B cell (primary cell): ENCODE data around the gene IL1RN. TPM values are rescaled to one million over a fixed set of nuclear protein-coding genes. Genes with fewer than 3 reads are reported as not detected.

Experiments
- ATAC-seq: fragments of 200-7000 bp; cut with Tn5 transposase; one replicate; pipeline ENCODE4 v1.10.0; 2021; ENCODE audit warnings: low read depth, mild to moderate bottlenecking, moderate number of reproducible peaks, moderate library complexity
- CTCF ChIA-PET: fragments of 350-600 bp; sonication (Branson Sonifier 250); formaldehyde crosslinking; loops from one replicate; lab custom pipeline; 2021; ENCODE audit warnings: antibody characterized with exemption, inconsistent platforms; lab: Charles Lee
- POLR2A ChIA-PET: fragments of 350-600 bp; sonication (Branson Sonifier 250); formaldehyde crosslinking; loops from one replicate; lab custom pipeline; 2021; ENCODE audit warnings: antibody characterized with exemption; lab: Charles Lee
- DNase-seq: peaks from one replicate; pipeline ENCODE4 v3.0.0; 2013
- H2AFZ ChIP-seq: 2 replicates; pipeline ENCODE4 v1.6.1; 2012; ENCODE audit warnings: mild to moderate bottlenecking, low read depth, low read length; ENCODE audit not compliant: insufficient read depth, poor library complexity, severe bottlenecking
- H3K27ac ChIP-seq, 2 donors: 1 replicate in 1 of 2; 2 replicates in 1 of 2; pipeline ENCODE4 v1.5.1; 2012 to 2013; ENCODE audit warnings: low read length in 2 of 2, mild to moderate bottlenecking in 2 of 2, moderate library complexity in 1 of 2
- H3K27me3 ChIP-seq, 4 experiments: fragments of 200-600 bp in 1 of 4; sonication (generic) in 1 of 4; replicated peaks in 1 of 4; 1 replicate in 2 of 4; 2 replicates in 2 of 4; pipeline versions ENCODE4 v1.6.1 to v1.7.0; 2013 to 2016; ENCODE audit warnings: low read length in 3 of 4, mild to moderate bottlenecking in 2 of 4, mixed read lengths in 1 of 4, moderate library complexity in 1 of 4; ENCODE audit not compliant: insufficient read depth in 4 of 4, control insufficient read depth in 3 of 4; ENCODE audit errors: control extremely low read depth in 1 of 4
- H3K36me3 ChIP-seq, 2 experiments: replicated peaks in 1 of 2; 1 replicate in 1 of 2; 2 replicates in 1 of 2; pipeline versions ENCODE4 v1.6.1 to v1.7.1; 2013; ENCODE audit warnings: low read length in 1 of 2; ENCODE audit not compliant: insufficient read depth in 2 of 2, control insufficient read depth in 1 of 2; ENCODE audit errors: control extremely low read depth in 1 of 2, extremely low read depth in 1 of 2
- H3K4me1 ChIP-seq, 2 donors: fragments of 200-600 bp in 1 of 2; sonication (generic) in 1 of 2; 1 replicate in 1 of 2; 2 replicates in 1 of 2; pipeline versions ENCODE4 v1.5.1 to v1.6.1; 2013 to 2017; ENCODE audit warnings: low read length in 2 of 2; ENCODE audit not compliant: control insufficient read depth in 2 of 2, insufficient read depth in 2 of 2
- H3K4me2 ChIP-seq: replicated peaks from 2 replicates; pipeline ENCODE3; 2012; ENCODE audit warnings: mild to moderate bottlenecking, low read depth, low read length; ENCODE audit not compliant: poor library complexity, severe bottlenecking
- H3K4me3 ChIP-seq, 5 experiments: fragments of 200-600 bp in 1 of 5; sonication (generic) in 1 of 5; 1 replicate in 3 of 5; 2 replicates in 2 of 5; pipeline versions ENCODE4 v1.5.1 to v1.7.0; 2011 to 2016; ENCODE audit warnings: low read length in 4 of 5, mild to moderate bottlenecking in 4 of 5, low read depth in 2 of 5, control low read depth in 1 of 5, moderate library complexity in 1 of 5; ENCODE audit not compliant: insufficient read depth in 1 of 5; ENCODE audit errors: control extremely low read depth in 1 of 5, extremely low read depth in 1 of 5
- H3K79me2 ChIP-seq: fragments of 200-600 bp; sonication (generic); one replicate; pipeline ENCODE4 v1.6.0; 2016; ENCODE audit warnings: low read length; ENCODE audit not compliant: control insufficient read depth, insufficient read depth
- H3K9ac ChIP-seq: fragments of 200-600 bp; sonication (generic); 2 replicates; pipeline ENCODE4 v1.6.1; 2017; ENCODE audit warnings: mild to moderate bottlenecking, low read length, moderate library complexity
- H3K9me3 ChIP-seq, 3 donors: one replicate each; pipeline versions ENCODE4 v1.6.1 to v1.7.1; 2013; ENCODE audit warnings: low read length in 2 of 3; ENCODE audit not compliant: control insufficient read depth in 2 of 3, insufficient read depth in 1 of 3; ENCODE audit errors: control extremely low read depth in 1 of 3
- H4K20me1 ChIP-seq: 2 replicates; pipeline ENCODE4 v1.6.0; 2012; ENCODE audit warnings: mild to moderate bottlenecking, low read length; ENCODE audit not compliant: insufficient read depth, control insufficient read depth, poor library complexity, severe bottlenecking
- H3K27ac Mint-ChIP-seq: one replicate; pipeline ENCODE4 v1.8.0; 2021; ENCODE audit warnings: mixed read lengths
- H3K27me3 Mint-ChIP-seq: one replicate; pipeline ENCODE4 v1.8.0; 2021; ENCODE audit warnings: mixed read lengths
- H3K4me1 Mint-ChIP-seq: one replicate; pipeline ENCODE4 v1.8.0; 2021; ENCODE audit warnings: mixed read lengths
- H3K4me3 Mint-ChIP-seq: one replicate; pipeline ENCODE4 v1.8.0; 2021; ENCODE audit warnings: mixed read lengths
- H3K9me3 Mint-ChIP-seq: one replicate; pipeline ENCODE4 v1.8.0; 2022; ENCODE audit warnings: mixed read lengths; ENCODE audit not compliant: insufficient read depth
- CTCF ChIP-seq: fragments of 200-600 bp; IDR thresholded peaks from one replicate; pipeline ENCODE4 v1.8.0; 2022; ENCODE audit warnings: antibody characterized with exemption, mild to moderate bottlenecking
- EZH2 ChIP-seq: IDR thresholded peaks from 2 replicates; pipeline ENCODE4 v1.6.1; 2012; ENCODE audit warnings: borderline replicate concordance, low read depth, mild to moderate bottlenecking, moderate library complexity, low read length; ENCODE audit not compliant: insufficient read depth, poor library complexity, severe bottlenecking
- WGBS: methylation state at CpG from one replicate; pipeline ENCODE4 v1.1.5; 2013; ENCODE audit warnings: missing lambda C conversion rate; ENCODE audit not compliant: insufficient coverage; 5-methylcytosine and 5-hydroxymethylcytosine counted together
- intact Hi-C: fragments of 100-400 bp; cut with micrococcal nuclease; formaldehyde crosslinking; loops from one replicate; pipeline ENCODE4 v1.10.0; 2022
- polyA plus RNA-seq: library from polyadenylated mRNA; depleted of rRNA; stranded (reverse); fragments of >200 nt; gene quantifications from 2 replicates; pipeline ENCODE4 v1.2.3, GENCODE V29; 2012
- total RNA-seq, 2 donors: library from RNA; stranded (reverse); fragments of 120-200 nt in 1 of 2; gene quantifications; 1 replicate in 1 of 2; 2 replicates in 1 of 2; pipeline versions ENCODE4 v1.2.3 to v1.2.4, GENCODE V29; 2013 to 2022

The IL1RN gene
- total and polyA plus RNA-seq, 2 donors (not counting 1 experiment from before 2014, with no cell fraction given), result 0.79 TPM; not detected in 1

- Histone ChIP-seq H3K27ac (no peak overlapping the region), H3K9me3 (no peaks in the 10 kb centered on the region), H3K27me3 (peaks cover 0 to 5% (median 1%) of the 10 kb centered on the region in 4 experiments), H4K20me1 (no peaks in the 10 kb centered on the region), H3K4me2 (no peak overlapping the region), H3K9ac (no peak overlapping the region), H3K79me2 (no peaks in the 10 kb centered on the region), H3K4me3 (no peak overlapping the region), H3K4me1 (peaks cover 12% of the 10 kb centered on the region in 2 donors), H2AFZ (no peak overlapping the region), H3K36me3 (no peaks in the 10 kb centered on the region)
- WGBS, result 100% methylated on average over 2 of the region's 4 CpGs
- no peak for ATAC-seq
- intact Hi-C loops, result no loop called here
- DNase-seq, result no peak
- ChIA-PET POLR2A (no interaction called here), CTCF (interaction anchor here (1.0 to 1.8 kb wide), 3 partner anchors 14 to 268 kb away, joined by 3 to 7 read pairs (median 3); no protein-coding TSS in a partner anchor)
- Mint-ChIP-seq H3K27ac (no peak overlapping the region), H3K27me3 (peaks cover 11% of the 10 kb centered on the region), H3K4me1 (peaks cover 22% of the 10 kb centered on the region), H3K4me3 (no peak overlapping the region), H3K9me3 (no peaks in the 10 kb centered on the region)
- TF ChIP-seq EZH2, result no peak
Observed at GRCh38 chr2:113122364-113122763, 5.0 kb upstream of the IL1RN start.

- H4K20me1 ChIP-seq, result no peaks in the 10 kb centered on the region
- no peak overlapping the region for H3K9ac ChIP-seq
- H3K36me3 ChIP-seq, result no peaks in the 10 kb centered on the region
- no peak overlapping the region for H3K27ac ChIP-seq
- H3K27me3 Mint-ChIP-seq, result peaks cover 11% of the 10 kb centered on the region
- intact Hi-C loops, result no loop called here
- TF ChIP-seq EZH2 (no peak), CTCF (no peak)
- POLR2A ChIA-PET, result no interaction called here
- WGBS, result 33% methylated on average over 1 of the region's 3 CpGs
- no peak overlapping the region for H3K4me3 Mint-ChIP-seq
- H3K27me3 ChIP-seq, result peaks cover 0 to 5% (median 1%) of the 10 kb centered on the region in 4 experiments
- no peaks in the 10 kb centered on the region for H3K9me3 ChIP-seq
- H3K4me1 ChIP-seq, result peaks cover 12 to 15% of the 10 kb centered on the region in 2 donors
- no peak for ATAC-seq
- no peaks in the 10 kb centered on the region for H3K79me2 ChIP-seq
- no peaks in the 10 kb centered on the region for H3K9me3 Mint-ChIP-seq
- peaks cover 24% of the 10 kb centered on the region for H3K4me1 Mint-ChIP-seq
- no peak overlapping the region for H2AFZ ChIP-seq
- H3K4me3 ChIP-seq, result no peak overlapping the region
- CTCF ChIA-PET, result interaction anchor here (1.1 to 1.9 kb wide), 4 partner anchors 11 to 75 kb away, joined by 3 to 7 read pairs (median 3); no protein-coding TSS in a partner anchor
- H3K27ac Mint-ChIP-seq, result no peak overlapping the region
- no peak for DNase-seq
- H3K4me2 ChIP-seq, result peak overlapping the region; percentile 14
Observed at GRCh38 chr2:113123726-113124125, 3.7 kb upstream of the IL1RN start.
